ENCODE results near the gene UNKL.

The UNKL gene

GRCh38 chr16:1318268-1318545, 96.3 kb downstream of the UNKL start:
- no peak for DNase-seq

DNA sequence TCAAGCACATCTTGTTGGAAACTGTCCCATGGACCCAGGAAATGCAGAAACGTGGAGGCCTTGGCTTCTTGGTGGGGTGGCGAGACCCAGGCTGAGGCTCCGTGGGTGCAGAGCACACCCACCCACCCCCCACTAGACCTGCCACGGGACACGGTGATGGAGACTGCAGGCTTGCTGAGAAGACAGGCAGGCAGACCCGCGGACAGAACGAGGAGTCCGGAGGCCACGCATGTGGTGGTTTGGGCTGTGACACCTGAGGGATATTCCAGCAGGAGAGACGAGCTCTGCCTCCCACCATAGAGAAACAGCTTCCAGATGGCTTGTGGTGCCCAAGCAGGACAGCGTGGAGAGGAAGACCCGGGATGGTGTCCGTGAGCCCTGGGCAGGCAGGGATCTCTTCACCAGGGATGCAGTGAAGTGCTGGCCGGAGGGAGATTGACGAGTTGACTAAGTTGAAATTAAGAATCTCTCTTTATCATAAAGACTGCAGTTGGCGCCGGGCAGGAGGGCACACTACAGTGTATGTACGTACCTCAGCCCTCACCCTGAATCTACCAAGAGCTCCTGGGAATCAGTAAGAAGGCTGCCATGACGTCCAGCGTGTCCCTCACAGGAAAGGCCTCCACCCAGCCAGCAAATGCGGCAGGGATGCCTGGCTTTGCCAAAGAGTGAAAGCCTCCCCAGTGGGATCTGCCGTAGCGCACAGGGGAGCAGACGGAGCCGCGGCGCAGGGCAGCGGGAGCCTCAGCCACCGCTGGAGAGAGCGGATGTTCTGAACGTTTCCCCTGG, 96.8 kb downstream of the UNKL start:
- no peak for DNase-seq

DNA sequence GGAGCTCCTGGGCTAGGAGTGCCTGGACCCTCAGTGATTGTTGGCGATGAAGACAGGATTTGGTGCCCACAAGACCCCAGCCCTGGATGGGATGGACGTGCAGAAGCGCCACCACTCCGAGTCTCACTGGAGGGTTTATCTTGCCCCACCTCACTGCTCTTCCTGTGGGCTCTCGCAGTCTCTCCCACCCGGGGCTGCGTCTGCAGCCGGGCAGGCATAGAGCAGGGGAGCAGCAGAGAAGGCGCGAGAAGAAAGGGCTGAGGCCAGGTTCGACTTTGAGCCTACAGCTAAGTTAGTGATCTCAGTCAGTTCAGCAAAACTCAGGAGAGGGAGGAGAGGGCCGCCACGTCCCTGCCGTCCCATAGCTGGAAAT, 98.5 kb downstream of the UNKL start:
- DNase-seq = no peak

DNA sequence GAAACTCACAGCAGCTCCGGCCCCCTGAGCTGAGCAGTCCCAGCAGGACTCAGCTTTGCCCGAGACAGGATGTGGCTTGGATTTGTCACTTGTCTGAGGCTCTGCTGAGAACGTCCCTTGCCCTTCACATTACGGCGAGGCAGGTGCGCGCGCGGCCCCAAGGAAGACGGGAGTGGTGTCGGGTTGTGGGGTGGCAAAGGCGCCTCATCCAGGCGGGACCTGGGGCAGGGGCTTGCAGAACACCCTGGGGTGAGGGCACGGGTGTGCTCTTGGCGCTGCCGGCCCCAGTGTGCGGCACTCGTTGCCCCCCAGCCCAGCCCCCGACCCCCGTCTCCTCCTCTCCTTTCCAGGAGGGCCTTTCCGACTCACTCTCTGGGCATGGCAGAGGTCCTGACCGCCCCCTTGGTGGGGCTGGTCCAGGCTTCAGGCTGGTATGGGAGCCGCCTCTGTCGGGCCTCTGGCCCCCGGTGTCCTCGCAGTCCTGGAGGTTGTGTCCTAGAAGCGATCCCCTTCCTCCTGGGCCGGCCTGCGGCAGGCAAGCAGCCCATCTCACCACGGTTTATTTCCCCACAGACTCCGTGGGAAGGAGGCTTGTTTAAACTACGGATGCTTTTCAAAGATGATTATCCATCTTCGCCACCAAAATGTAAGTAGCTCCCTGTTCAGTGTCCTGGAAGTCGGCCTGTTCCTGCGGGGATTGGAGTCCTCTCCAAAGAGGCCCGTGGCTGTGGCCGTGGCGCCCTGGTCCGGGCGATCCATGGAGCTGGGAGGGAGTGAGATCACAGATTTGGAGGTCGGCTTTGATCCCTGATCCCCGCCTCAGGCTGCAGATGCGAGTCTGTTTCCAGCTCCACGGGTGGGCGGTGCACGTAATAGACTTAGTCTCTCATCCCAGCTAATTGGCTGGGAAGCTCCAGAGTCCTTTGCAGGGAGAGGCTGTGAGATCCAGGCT, 99.1 kb downstream of the UNKL start:
- DNase-seq = no peak

DNA sequence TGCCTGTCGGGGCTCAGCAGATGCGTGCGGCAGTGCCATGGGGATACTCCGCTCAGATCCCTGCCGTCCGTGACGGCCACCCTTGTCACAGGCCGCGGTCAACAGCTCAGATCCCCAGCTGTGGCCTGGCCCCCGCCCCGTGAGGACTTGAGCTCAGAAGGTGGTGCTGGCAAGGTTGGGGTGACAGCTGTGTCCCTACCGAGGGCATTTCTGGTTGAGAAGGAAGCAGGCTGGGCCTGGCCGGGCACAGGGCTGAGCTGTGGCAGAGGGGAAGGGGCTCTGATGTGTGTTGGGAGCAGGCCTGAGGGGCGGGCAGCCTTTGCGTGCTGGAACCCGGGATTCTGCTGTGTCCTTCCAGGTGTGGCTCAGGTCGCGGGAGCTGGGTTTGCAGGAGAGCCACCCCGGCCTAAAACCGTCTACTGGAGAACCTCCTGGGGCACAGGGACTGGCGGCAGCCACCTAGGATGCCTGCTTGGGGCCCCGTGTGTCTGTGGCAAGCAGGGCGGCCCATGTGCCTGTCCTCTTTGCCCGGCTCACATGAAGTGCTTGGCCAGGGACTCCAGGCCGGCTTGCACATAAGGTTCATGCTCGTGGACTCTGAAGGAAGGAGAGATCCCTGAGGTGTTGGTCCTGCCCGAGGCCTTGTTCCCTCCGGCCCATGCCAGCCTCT, 100.0 kb downstream of the UNKL start:
- no peak for DNase-seq

GRCh38 chr16:1313721-1314369, 100.7 kb downstream of the UNKL start:
- DNase-seq = no peak
